Stimulated activated naive CD8-positive, alpha-beta T cell treated with anti-CD3 and anti-CD28 coated beads, Interleukin-15, Interleukin-2, amounts not matched to agents 100 ng/mL and 50 ng/mL, for 24 hours (primary cell): ENCODE results near the gene TOMM34.

Source experiments
- H3K27ac Mint-ChIP-seq: one replicate; pipeline ENCODE4 v1.8.0; 2021; ENCODE audit warnings: mild to moderate bottlenecking, mixed read lengths
- H3K27me3 Mint-ChIP-seq: one replicate; pipeline ENCODE4 v1.8.0; 2021; ENCODE audit warnings: mixed read lengths
- H3K36me3 Mint-ChIP-seq: one replicate; pipeline ENCODE4 v1.8.0; 2021; ENCODE audit warnings: low read depth, mixed read lengths
- H3K4me1 Mint-ChIP-seq: one replicate; pipeline ENCODE4 v1.8.0; 2021; ENCODE audit warnings: low read depth, mixed read lengths
- H3K4me3 Mint-ChIP-seq: one replicate; pipeline ENCODE4 v1.8.0; 2021; ENCODE audit warnings: mild to moderate bottlenecking, mixed read lengths
- H3K9me3 Mint-ChIP-seq: one replicate; pipeline ENCODE4 v1.8.0; 2021; ENCODE audit warnings: mixed read lengths

Gene TOMM34

DNA sequence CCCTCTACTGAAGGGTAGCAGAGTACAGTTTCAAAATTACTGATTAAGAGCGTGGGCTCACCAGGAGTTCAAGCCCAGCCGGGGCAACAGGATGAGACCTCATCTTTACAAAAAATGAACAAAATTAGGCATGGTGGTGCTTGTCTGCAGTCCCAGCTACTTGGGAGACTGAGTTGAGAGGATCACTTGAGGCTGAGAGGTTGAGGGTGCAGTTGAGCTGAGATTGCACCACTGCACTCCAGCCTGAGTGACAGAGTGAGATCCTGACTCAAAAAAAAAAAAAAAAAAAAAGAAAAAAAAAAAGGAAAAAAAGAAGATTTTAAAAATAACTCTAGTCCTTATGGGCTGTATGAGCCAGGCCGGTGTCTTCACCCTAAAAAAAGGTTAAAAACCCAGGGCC lies 31.6 kb downstream of the TOMM34 start:
- Mint-ChIP-seq H3K36me3 (peaks cover 27% of the 10 kb centered on the region), H3K4me3 (no peak overlapping the region), H3K27ac (no peak overlapping the region), H3K27me3 (no peaks in the 10 kb centered on the region), H3K9me3 (no peaks in the 10 kb centered on the region), H3K4me1 (no peaks in the 10 kb centered on the region)

GRCh38 chr20:44924541-44924940 lies 35.7 kb downstream of the TOMM34 start:
- Mint-ChIP-seq H3K4me1 (no peaks in the 10 kb centered on the region), H3K36me3 (peaks cover 18% of the 10 kb centered on the region), H3K27me3 (no peaks in the 10 kb centered on the region), H3K4me3 (no peak overlapping the region), H3K9me3 (no peaks in the 10 kb centered on the region), H3K27ac (no peak overlapping the region)

DNA sequence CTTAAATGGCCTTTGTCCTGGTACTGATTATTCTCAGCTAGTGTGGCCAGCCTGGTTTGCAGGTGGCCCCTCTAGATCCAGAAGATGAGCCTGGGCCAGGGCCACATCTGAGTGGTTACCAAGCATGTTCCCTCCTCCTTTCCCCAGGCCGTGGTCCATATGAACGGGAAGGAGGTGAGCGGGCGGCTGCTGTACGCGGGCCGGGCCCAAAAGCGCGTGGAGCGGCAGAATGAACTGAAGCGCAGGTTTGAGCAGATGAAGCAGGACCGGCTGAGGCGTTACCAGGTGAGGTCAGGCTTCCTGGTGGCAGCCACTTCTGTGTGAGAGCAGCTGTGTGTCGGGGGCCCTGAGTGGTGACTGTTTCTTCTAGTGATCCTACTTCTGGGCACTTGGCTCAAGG lies 38.8 kb downstream of the TOMM34 start:
- H3K4me1 Mint-ChIP-seq, result no peaks in the 10 kb centered on the region
- no peak overlapping the region for H3K4me3 Mint-ChIP-seq
- H3K9me3 Mint-ChIP-seq, result no peaks in the 10 kb centered on the region
- H3K27ac Mint-ChIP-seq, result no peak overlapping the region
- H3K27me3 Mint-ChIP-seq, result no peaks in the 10 kb centered on the region
- H3K36me3 Mint-ChIP-seq, result peaks cover 27% of the 10 kb centered on the region

- Mint-ChIP-seq H3K4me1 (peaks cover 10% of the 10 kb centered on the region), H3K4me3 (no peak overlapping the region), H3K9me3 (no peaks in the 10 kb centered on the region), H3K27me3 (no peaks in the 10 kb centered on the region), H3K27ac (no peak overlapping the region), H3K36me3 (peaks cover 42% of the 10 kb centered on the region)
These were observed 41.4 kb downstream of the TOMM34 start for GRCh38 chr20:44918761-44919160.

- Mint-ChIP-seq H3K27me3 (no peaks in the 10 kb centered on the region), H3K27ac (no peak overlapping the region), H3K4me3 (no peak overlapping the region), H3K9me3 (no peaks in the 10 kb centered on the region), H3K36me3 (peaks cover 46% of the 10 kb centered on the region), H3K4me1 (peaks cover 15% of the 10 kb centered on the region)
These were observed 41.9 kb downstream of the TOMM34 start for GRCh38 chr20:44918342-44918741.

GRCh38 chr20:44917399-44917798 lies 42.8 kb downstream of the TOMM34 start:
- Mint-ChIP-seq H3K4me3 (no peak overlapping the region), H3K36me3 (peaks cover 47% of the 10 kb centered on the region), H3K4me1 (peaks cover 15% of the 10 kb centered on the region), H3K27ac (no peak overlapping the region), H3K9me3 (no peaks in the 10 kb centered on the region), H3K27me3 (no peaks in the 10 kb centered on the region)

GRCh38 chr20:44916586-44916985 lies 43.6 kb downstream of the TOMM34 start:
- Mint-ChIP-seq H3K4me1 (peaks cover 20% of the 10 kb centered on the region), H3K27me3 (no peaks in the 10 kb centered on the region), H3K4me3 (no peak overlapping the region), H3K9me3 (no peaks in the 10 kb centered on the region), H3K27ac (no peak overlapping the region), H3K36me3 (peaks cover 48% of the 10 kb centered on the region)

DNA sequence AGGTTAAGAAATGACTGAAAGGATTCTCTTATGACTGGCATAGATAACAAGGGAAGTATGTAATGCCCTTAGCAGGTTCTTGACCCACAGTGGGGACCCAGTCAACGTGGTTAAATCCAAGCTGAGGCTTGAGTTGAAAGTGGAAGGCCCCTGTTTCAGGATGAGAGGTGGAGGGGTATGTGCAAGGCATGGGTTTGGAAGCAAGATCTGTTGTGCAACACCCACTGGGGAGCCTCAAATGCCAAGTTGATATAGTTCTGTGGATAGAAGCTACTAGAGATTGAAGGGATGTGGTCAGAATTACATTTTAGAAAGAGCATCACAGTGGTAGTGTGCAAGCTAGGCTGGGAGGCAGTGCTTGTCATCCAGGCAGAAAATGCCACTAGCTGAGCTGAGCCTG lies 45.3 kb downstream of the TOMM34 start:
- peaks cover 48% of the 10 kb centered on the region for H3K36me3 Mint-ChIP-seq
- peaks cover 35% of the 10 kb centered on the region for H3K4me1 Mint-ChIP-seq
- H3K27me3 Mint-ChIP-seq, result no peaks in the 10 kb centered on the region
- H3K27ac Mint-ChIP-seq, result peak overlapping the region; percentile 53
- H3K9me3 Mint-ChIP-seq, result no peaks in the 10 kb centered on the region
- H3K4me3 Mint-ChIP-seq, result no peak overlapping the region

- Mint-ChIP-seq H3K36me3 (peaks cover 56% of the 10 kb centered on the region), H3K27me3 (no peaks in the 10 kb centered on the region), H3K4me3 (no peak overlapping the region), H3K27ac (no peak overlapping the region), H3K4me1 (peaks cover 41% of the 10 kb centered on the region), H3K9me3 (no peaks in the 10 kb centered on the region)
These were observed 48.0 kb downstream of the TOMM34 start for GRCh38 chr20:44912189-44912588.

DNA sequence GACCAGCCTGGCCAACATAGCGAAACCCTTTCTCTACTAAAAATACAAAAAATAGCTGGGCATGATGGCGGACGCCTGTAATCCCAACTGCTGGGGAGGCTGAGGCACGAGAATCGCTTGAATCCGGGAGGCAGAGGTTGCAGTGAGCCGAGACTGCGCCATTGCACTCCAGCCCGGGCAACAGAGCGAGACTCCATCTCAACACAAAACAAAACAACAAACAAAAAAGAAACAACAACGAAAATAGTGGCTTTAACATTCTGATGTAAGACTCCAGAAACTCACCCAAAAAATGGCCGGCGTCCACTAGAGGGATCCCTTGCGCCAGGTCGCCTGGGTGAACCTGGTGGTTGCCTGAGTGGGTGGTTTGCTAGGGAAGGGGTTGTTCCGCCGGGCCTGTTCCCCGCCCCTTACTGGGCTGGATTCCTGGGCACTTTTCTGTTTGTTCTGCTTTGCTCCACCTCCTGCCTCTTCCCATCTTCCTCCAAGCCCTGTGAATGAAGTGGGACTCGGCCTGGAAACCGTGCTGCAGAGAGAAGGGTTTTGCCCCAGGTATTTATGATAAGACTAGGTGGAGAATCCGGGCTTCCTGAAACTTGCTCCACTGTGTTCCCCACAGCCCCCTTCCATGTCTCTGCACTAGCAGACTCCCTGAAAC lies 48.8 kb downstream of the TOMM34 start:
- peaks cover 56% of the 10 kb centered on the region for H3K36me3 Mint-ChIP-seq
- peak overlapping the region; percentile 70 for H3K4me3 Mint-ChIP-seq
- no peaks in the 10 kb centered on the region for H3K27me3 Mint-ChIP-seq
- H3K4me1 Mint-ChIP-seq, result peaks cover 41% of the 10 kb centered on the region
- no peak overlapping the region for H3K27ac Mint-ChIP-seq
- H3K9me3 Mint-ChIP-seq, result no peaks in the 10 kb centered on the region

GRCh38 chr20:44910690-44911262 lies 49.4 kb downstream of the TOMM34 start:
- peak overlapping the region; percentile 86 for H3K4me3 Mint-ChIP-seq
- peaks cover 41% of the 10 kb centered on the region for H3K4me1 Mint-ChIP-seq
- no peaks in the 10 kb centered on the region for H3K9me3 Mint-ChIP-seq
- peak overlapping the region; percentile 26 for H3K27ac Mint-ChIP-seq
- H3K36me3 Mint-ChIP-seq, result peaks cover 56% of the 10 kb centered on the region
- no peaks in the 10 kb centered on the region for H3K27me3 Mint-ChIP-seq

GRCh38 chr20:44909872-44910689 lies 50.1 kb downstream of the TOMM34 start, which contains the start of gene PABPC1L:
PABPC1L (plus strand) TSS chr20:44910060; CDS start chr20:44910144, 84 bp downstream.
- Mint-ChIP-seq H3K36me3 (peaks cover 57% of the 10 kb centered on the region), H3K4me3 (peak within 1 kb of the TSS; percentile 86), H3K27ac (peak within 1 kb of the TSS; percentile 63), H3K4me1 (peaks cover 39% of the 10 kb centered on the region), H3K27me3 (no peaks in the 10 kb centered on the region), H3K9me3 (no peaks in the 10 kb centered on the region)

DNA sequence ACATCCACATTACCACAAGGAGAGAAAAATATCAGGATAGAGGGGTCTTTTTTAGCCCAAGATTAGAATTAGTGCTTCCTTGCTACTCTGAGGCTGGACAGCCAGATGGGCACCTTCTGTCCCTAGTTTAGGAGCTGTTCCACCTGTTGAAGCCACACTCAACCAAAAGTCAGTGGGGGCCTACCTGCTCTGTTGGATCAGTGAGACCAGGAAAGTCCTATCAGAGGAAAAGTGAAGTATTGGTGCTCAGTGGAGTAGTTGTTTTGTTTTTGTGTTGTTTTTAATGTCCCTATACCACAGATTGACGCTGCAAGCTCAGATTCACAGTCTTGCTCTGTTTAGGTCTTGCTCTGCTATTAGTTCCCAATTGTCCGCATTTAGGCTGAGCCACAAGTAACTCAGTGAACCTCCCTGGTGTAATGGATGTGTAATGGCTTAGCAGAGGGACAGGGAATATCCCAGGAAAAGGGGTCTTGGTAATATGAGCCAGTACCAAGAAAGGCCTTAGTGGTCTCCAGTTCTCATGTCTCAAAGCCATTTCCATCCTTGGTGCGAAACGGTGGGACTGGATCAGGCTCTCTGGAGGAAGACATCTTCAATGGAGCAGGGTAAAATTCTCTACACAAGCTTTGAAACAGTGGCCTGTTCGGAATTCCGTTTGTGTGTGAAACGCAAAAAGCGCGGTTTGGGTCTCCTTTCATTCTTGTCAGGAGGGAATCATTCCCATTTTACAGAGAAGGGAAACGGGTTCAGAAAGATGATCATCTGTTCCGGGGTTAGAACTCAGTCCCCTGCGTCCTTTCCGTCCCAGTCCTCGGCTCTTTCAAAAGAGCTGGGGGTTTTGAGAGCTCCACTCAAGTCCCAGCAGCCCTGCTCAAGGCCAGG lies 51.0 kb downstream of the TOMM34 start:
- peaks cover 31% of the 10 kb centered on the region for H3K4me1 Mint-ChIP-seq
- no peak overlapping the region for H3K27ac Mint-ChIP-seq
- H3K27me3 Mint-ChIP-seq, result no peaks in the 10 kb centered on the region
- peaks cover 55% of the 10 kb centered on the region for H3K36me3 Mint-ChIP-seq
- H3K9me3 Mint-ChIP-seq, result no peaks in the 10 kb centered on the region
- H3K4me3 Mint-ChIP-seq, result peak overlapping the region; percentile 86

GRCh38 chr20:44904377-44904776 lies 55.8 kb downstream of the TOMM34 start:
- H3K4me1 Mint-ChIP-seq, result peaks cover 23% of the 10 kb centered on the region
- H3K27me3 Mint-ChIP-seq, result no peaks in the 10 kb centered on the region
- H3K36me3 Mint-ChIP-seq, result peaks cover 69% of the 10 kb centered on the region
- H3K4me3 Mint-ChIP-seq, result no peak overlapping the region
- H3K9me3 Mint-ChIP-seq, result no peaks in the 10 kb centered on the region
- no peak overlapping the region for H3K27ac Mint-ChIP-seq
